GM20000 (cell line): Measurements from ENCODE around the gene DBI.

Source experiments
- DNase-seq: peaks from one replicate; pipeline ENCODE4 v3.0.0; 2012; ENCODE audit warnings: low spot score
- CTCF ChIP-seq: IDR thresholded peaks from 2 replicates; pipeline ENCODE4 v1.5.1; 2012; ENCODE audit warnings: mild to moderate bottlenecking, control low read depth; ENCODE audit errors: extremely low read depth, missing control alignments

The DBI gene

GRCh38 chr2:119405151-119405550 lies 38.4 kb downstream of the DBI start:
- TF ChIP-seq CTCF, result no peak
- no peak for DNase-seq

- TF ChIP-seq CTCF, result peak; percentile 73
- peak; percentile 75 for DNase-seq
Observed at GRCh38 chr2:119407430-119408220, 40.8 kb downstream of the DBI start.

GRCh38 chr2:119408221-119408619 lies 41.4 kb downstream of the DBI start:
- no peak for DNase-seq
- no peak for TF ChIP-seq CTCF

- no peak for TF ChIP-seq CTCF
- no peak for DNase-seq
Observed at GRCh38 chr2:119409506-119409905, 42.7 kb downstream of the DBI start.

- no peak for TF ChIP-seq CTCF
- no peak for DNase-seq
Observed at GRCh38 chr2:119414894-119415293, 48.1 kb downstream of the DBI start.

- DNase-seq, result no peak
- TF ChIP-seq CTCF, result no peak
Observed at GRCh38 chr2:119415630-119416029, 48.9 kb downstream of the DBI start.

GRCh38 chr2:119416299-119416923 lies 49.6 kb downstream of the DBI start:
- no peak for DNase-seq
- no peak for TF ChIP-seq CTCF
